Stimulated activated CD4-positive, alpha-beta T cell treated with anti-CD3 and anti-CD28 coated beads, Interleukin-4, amount 100 ng/mL, for 1 hour (primary cell): Measurements from ENCODE around the gene HOXD12.

Experiments used
- DNase-seq: peaks from one replicate; pipeline ENCODE4 v3.0.0-alpha.2; 2020

Gene HOXD12

DNA sequence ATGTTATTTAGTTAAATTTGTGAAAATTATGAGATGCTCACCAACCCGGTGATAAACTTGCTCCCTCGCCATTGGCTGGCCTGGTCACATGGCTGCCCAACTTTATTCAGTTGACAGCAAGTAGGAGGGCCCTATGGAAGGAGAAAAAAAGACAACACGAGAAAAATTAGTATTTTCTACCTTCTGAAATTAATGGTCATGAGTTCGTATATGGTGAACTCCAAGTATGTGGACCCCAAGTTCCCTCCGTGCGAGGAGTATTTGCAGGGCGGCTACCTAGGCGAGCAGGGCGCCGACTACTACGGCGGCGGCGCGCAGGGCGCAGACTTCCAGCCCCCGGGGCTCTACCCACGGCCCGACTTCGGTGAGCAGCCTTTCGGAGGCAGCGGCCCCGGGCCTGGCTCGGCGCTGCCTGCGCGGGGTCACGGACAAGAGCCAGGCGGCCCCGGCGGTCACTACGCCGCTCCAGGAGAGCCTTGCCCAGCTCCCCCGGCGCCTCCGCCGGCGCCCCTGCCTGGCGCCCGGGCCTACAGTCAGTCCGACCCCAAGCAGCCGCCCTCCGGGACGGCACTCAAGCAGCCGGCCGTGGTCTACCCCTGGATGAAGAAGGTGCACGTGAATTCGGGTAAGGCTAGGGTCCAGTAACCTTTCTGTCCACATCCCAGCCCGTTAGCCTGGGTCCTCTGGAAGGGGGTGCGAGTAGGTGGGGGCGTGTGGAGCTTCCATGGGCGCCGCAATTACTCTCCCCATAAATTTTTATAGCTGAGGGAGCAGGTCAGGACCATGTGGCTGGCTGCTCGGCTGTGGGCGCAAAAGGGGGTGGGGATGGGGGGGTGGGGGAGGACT, 52.1 kb downstream of the HOXD12 start, which contains the start of gene HOXD4:
Gene HOXD4 (plus strand): TSS at position 109 of the 846 bp plus-strand sequence. CDS start 84 bp downstream, at position 193.
- DNase-seq = no peak
